ENCODE results near the gene RNPEPL1.
"Not testable (repeated sequence)": the region's sequence is repeated elsewhere in the genome, so short reads cannot be mapped to it uniquely, and the experiment has no call there.

RNPEPL1 gene

DNA sequence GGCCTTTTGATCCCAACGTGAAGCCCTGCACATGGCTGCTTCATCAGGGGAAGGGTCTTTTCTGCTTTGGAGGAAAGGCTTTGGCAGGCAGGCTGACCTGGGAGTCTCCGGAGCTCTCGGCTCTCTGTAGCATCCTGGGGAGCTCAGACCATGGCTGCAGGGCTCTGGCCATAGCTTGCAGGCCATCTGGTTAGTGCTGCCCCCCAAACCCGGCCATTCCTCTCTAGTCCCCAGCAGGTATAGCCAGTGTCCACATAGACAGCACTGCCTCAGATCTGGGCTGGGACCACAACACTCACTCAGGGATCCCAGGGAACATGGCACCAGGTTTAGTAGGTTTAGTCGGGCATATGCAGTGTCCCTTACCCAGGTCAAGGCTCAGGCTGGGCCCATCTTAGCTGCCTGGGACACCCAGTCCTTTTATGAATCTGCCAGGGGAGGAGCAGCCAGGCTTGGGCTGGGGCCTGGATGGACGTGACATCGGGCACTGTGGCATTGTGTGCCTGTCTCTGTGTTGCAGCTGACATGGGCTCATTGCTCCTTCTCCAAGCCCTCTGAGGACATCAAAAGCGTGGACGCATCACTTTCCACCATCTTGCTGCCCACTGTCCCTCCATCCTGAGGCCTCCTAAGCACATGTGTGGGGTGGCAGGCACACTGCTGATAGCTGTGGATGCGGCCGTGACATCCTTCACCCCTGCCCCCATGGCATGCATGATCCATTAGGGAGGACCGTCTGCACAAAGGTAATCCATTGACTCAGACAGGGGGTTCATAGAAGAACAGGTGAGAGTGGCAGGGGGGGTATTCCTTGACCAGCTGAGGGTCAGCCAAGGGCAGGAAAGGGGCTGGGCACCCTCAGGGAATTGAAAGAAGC, 37.8 kb downstream of the RNPEPL1 start:
- DNase-seq = no peak

DNA sequence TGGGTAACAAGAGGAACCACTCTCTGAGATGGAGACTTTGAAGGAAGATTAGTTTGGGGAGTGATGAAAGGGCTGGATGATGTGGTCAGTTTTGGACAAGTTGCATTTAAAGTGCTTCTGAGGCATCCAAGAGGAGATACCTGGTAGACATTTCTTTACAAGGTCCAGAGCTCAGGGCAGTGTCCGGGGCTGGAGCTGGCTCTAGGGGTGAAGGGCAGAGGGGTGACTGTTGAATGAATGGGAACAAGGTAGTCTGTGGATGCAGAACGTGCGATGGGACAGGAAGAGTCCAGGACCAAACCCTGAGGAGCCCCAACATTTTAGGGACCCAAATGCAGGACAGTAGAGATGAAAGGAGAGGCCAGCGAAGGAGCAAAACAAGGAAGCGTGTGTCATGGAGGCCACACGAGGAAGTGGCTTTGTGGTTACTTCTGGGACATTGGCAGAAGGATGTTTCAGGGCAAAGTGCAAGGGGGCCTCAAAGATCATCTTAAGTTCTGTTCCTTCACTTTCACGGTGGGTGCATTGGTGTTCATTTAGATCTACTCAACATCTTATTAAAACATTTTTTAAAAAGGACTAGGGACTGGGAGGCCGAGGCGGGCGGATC, 43.4 kb downstream of the RNPEPL1 start:
- DNase-seq = no peak

DNA sequence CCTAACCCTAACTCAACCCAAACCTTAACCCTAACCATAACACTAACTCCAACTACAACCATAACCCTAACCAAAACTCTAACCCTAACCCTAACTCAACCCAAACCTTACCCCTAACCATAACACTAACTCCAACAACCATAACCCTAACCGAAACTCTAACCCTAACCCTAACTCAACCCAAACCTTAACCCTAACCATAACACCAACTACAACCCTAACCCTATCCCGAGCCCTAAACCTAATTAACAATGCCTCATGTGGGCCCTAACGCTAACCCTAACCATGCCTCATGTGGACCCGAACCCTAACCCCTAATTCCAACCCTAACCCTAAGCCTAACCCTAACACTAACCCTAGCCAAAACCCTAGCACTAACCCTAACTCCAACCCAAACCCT, 45.5 kb downstream of the RNPEPL1 start:
- DNase-seq = no peak

DNA sequence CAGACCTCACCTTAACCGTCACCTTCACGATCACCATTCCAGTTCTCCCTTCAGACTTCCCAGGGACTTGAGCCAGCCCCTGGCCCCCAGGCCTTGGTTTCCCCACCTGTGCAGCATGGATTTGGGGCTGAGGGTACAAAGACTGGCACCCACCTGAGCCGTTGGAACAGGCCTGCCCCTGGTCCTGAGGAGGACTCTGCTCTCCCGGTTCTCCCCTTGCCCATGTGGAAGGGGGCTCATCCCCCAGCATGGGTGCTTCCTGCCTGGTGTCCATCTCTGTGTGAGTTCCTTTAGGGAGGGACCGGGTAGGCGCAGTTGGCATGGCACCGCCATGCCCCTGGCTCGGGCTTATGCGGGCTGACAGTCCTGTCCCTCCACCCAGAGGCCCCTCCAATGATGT, 46.1 kb downstream of the RNPEPL1 start:
- no peak for DNase-seq

DNA sequence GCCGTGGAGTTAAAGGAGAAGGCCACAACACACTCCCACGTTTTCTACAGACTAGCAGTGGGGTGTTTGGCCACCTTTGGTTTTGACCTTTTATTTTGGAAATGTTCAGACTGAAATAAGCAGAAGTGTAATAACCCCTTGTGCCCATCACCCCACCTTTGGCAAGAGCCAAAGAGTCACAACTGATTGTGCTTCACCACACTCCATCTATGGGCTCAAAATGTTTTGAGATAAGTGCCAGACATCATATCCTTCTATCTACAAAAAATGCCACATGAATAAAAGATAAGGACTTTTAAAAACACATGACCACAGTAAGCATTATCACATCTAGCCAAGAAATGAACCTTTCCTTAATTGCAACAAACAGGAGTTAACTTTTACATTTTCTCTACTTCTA, 47.1 kb downstream of the RNPEPL1 start:
- DNase-seq = no peak

DNA sequence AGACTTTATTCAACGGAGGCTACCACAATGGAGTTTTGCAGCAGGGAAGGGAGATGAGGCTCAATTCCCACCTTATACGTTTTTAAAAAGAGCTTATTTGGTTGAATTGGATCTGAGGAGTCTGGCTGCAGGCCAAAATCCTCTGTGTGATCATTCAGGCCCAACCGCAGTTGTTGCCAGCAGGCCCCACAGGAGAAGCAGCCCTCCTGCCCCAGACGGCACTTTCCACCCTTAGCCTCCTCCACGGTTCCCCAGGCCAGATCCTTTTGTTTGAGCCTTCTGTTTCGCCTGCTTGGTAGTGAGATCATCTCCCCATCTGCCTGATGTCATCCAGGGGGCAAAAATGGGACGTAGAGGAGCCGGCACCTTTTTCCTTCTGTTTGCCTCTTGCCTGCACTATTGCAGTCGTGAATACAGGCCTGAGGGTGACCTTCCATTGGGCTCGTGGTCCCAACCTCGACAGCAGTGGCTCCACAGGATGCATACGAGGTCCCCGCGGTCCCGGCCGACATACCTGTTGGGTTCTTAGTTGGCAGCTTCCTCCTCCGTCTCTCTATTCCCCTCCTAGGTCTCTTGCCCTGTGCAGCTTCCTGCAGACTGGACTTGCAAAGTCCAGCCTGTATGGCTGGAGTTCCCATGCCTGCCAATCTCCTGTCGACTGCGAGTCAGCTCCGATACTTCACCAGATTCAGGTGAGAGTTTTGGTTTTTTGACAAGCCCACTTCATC, 47.7 kb downstream of the RNPEPL1 start:
- no peak for DNase-seq

DNA sequence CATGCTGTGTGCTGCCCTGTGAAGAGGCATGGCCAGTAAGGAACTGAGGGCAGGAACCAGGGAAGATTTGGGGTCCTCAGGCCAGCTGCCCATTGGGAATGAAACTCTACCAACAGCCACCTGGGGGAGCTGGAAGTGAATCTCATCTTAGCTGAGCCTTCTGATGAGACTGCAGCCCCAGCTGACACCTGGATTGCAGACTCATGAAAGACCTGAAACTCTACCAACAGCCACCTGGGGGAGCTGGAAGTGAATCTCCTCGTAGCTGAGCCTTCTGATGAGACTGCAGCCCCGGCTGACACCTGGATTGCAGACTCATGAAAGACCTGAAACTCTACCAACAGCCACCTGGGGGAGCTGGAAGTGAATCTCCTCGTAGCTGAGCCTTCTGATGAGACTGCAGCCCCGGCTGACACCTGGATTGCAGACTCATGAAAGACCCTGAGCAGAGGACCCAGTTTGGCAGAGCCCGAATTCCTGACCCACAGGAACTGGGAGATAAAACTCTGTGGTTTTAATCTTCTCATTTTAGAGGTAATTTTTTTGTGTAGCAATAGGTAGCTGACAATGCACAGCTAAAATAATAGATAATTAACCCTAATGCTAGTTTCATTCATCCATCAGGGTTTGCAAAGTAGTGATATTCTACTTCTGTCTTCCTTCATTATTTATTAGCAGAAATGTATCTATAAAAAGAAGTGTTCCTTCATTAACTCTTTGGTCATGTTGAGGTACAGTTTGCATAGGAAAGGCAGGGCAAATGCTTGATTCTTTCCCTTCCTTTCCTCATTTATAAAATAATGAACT, 48.8 kb downstream of the RNPEPL1 start:
- DNase-seq = not testable (repeated sequence)

DNA sequence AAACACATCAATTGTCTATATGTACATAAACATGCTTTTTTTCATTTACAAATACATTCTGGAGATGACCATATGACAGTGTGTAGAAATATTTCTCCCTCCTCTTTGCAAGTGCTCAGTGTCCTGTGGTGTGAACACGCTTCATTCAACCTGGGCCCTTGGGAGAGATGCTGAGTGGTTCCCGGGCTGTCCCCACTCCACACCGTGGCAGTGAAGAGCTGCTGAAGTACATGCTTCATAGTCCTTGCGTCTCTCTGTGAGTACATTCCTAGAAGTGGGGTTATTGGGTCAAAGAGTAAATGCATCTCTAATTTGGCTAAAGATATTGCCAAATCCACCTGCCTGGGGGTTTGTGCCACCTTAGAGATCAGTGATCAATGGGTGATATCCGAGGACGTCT, 50.5 kb downstream of the RNPEPL1 start:
- no peak for DNase-seq

DNA sequence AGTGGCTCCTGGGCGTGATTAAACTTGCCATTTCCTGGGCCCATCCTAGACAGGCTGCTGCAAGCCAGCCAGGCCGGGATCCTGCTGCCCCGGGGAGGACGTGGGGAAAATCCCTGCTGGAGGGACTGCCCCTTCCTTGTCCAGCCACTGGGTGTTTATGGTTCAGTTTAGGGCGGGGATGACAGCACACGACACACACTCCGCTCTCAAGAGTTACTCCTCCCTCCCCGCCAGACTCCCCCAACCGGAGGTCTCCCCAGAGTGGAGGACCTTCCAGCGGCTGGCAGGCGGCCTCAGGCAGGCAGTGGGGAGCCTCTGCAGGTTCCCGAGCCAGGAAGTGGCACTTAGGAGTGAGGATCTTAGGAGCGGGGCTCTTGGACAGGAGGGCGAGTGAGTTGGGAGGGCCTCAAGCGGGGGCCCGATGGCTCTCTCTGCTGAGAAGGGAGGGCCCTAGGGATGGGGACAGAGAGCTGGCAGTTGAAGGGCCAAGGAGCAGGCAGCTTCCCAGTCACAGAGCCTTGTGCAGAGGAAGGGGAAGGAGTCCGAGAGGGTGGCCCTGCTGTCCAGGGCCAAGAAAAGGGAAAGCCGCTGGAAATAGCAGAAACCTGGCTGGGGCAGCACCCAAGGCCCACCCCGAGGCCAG, 51.3 kb downstream of the RNPEPL1 start:
- DNase-seq = no peak

DNA sequence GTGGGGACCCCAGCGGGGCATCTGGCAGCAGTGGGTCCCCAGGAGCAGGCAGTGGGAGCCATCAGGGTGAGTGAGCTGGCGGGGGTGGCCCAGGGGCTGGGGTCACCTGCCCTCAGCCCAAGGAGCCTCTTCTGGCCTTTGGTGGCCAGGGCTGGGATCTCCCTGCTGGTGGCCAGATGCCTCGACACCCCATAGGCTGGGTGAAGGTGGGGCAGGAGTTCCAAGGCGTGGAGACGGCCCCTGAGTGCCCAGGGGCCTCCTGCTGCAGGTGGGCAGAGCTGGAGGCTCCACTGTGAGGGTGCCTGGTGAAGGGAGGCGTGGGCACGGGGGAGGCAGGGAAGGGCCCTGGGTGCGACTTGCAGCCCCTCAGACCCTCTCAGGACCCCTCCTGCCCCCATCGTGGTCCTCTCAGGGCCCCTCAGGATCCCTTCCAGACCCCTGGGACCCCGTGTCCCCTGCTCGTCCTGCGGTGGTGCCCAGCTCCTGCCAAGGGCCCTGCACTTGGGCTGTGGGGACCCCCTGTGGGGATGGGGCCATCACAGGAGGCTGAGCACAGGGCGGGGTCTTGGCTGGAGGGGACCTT, 52.0 kb downstream of the RNPEPL1 start:
- no peak for DNase-seq

DNA sequence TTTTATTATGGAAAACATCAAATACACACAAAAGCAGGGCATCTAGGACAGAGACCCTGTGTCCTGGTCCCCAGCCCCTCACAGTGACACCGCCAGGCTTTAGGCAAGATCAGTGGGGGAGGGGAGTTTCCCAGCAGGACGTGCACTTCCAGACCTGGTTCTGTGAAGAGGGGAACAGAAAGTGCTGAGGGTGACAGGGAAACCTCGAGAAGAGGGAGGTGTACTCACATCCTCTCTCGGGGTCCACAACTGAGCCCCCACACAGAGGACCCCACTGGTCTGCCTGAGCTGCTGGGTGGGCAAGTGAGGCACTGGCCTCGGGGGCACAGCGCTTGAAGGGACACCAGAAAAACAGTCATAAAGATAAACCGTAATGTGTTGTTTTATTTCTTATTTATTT, 52.6 kb downstream of the RNPEPL1 start:
- no peak for DNase-seq

DNA sequence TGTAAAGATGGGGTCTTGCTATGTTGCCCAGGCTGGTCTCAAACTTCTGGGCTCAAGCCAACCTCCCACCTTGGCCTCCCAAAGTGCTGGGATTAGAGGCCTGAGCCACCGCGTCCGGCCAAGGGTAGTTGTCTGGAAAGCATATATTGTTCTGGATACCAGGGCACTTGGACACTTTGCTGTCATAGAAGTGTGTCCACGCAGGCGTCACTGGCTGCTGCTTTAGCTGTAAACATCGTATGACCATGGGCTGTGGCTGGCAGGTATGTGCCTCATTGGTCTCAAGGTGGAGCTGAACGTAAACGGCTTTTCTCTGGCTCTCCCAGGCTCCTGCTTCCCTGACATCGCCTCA, 53.8 kb downstream of the RNPEPL1 start:
- no peak for DNase-seq

DNA sequence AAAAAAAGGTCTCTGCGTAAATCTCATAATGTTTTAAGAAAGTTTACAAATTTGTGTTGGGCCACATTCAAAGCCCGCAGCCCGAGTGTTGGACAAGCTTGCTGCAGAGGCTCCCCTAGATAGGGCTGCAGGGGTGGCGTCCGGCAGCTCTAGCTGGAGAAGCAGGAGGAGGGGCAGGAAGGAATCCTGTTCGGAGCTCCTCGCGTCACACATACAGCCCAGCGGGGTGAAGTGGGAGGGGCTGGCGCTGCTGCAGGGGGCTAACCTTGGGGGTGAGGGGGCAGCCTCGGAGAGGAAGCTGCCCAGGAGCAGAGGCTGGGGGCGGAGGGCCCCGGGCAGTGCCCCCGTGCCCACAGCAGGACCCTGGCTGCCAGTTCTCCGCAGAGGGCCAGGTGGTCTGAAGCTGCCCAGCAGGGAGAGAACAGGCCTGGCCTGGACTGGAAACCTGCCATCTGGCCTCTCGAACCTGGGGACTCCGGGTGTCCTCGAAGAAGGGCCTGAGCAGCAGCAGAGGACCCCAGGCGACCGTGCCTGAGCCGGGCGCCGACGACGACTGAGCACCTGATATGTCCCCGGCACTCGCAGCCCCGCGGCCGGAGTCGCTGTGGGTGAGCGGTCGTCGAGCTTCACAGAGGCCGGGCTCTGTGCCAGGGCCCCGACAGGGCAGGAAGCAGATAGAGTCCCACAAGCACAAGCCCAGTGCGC, 54.4 kb downstream of the RNPEPL1 start:
- peak; percentile 38 for DNase-seq

DNA sequence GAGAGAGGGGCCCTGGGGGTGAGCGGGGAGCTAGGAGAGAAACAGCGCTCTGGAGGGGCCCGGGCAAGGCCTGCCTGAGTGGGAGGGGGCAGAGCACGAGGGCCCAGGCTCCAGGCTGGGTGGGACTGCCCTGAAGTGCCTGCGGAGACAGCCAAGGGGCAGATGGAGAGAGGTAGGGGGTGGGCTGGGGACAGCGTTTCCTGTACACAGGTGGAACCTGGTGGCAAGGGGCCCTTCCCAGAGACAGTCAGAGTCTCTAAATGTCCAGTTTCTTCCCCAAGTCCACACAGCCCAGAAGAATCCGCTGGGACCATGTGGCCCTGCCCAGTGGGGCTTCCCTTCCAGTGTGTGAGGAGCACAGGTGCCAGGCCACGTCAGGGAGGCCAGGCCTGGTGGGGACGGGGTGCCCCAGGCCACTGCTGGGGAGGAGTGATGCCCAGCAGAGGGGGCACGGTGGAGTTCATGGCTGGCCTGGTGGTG, 55.3 kb downstream of the RNPEPL1 start:
- no peak for DNase-seq

DNA sequence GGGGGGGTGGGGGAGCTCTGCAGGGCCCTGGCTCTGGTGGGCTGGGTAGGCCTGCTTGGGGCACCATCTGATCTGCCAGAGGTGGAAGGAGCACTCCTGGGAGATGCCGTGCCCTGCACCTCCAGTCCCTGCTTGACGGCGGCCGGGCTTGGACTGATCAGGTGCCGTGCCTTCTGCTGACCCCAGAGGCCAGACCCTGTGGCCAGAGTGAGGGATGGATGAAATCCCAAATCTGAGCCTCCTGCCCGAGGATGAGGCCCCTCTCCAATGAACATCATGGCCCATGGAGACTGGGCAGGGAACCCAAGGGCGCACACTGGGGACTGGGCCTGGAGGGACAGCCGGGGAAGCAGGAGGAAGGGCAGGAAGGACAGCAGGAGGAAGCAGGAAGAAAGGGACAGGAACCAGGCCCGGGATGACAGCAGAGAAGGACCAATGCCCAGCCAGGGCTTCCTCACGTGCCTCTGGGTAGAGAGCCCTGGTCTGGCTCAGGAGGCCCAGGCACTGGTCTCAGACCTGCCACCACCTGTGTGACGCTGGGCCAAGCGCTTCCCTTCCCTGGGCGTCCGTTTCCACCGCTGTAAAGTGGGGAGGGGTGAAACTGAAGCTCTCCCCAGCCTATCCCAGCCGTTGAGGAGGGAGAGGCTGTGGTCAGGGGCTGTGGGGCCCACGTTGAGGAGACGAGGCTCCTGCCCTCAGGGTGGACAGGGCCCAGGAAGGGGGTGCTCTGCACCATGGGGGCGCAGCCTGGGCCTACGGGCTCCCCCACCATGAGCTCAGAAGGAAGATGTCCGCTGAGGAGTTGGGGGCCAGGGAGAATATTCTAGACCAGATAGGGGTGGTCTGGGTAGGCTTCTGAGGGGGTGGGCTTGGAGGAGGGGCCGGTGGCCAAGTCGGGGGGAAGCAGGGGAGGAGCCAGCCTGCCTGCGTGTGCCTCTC, 56.0 kb downstream of the RNPEPL1 start:
- no peak for DNase-seq

DNA sequence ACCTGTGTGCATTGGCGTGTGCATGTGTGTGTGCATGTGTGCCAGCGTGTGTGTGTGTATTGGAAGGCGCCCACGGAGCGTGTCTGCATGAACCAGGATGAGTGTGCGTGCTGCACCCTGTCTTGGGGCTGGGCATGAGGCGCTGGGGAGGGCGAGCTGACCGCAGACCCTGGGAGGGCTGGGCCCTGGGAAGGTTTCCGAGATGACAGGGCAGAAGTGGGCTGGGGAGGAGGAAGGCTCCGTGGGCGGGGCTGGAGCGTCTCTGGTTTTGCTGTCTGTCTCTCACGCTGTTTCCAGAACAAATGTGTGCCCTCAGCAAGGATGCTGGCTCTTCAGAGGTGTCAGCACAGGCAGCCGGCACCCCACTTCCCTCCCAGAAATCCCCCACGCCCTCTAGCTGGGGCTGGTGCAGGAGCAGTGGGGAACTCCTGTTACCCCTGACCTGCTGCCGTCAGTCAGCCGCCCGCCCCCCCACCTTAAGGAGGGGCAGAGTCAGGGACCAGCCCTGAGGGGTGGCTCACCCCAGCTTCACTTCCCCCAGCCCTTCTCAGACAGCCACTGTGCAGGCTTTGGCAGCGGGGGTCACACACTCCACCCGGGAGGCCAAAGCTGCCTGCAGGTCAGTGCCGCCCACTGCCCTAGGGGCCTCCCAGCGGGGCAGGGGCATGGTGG, 56.8 kb downstream of the RNPEPL1 start, which contains the start of gene GPR35:
Gene GPR35 (plus strand): TSS at position 531 of the 672 bp plus-strand sequence. CDS start 4,473 bp downstream, outside the sequence.
- peak; percentile 87 for DNase-seq

DNA sequence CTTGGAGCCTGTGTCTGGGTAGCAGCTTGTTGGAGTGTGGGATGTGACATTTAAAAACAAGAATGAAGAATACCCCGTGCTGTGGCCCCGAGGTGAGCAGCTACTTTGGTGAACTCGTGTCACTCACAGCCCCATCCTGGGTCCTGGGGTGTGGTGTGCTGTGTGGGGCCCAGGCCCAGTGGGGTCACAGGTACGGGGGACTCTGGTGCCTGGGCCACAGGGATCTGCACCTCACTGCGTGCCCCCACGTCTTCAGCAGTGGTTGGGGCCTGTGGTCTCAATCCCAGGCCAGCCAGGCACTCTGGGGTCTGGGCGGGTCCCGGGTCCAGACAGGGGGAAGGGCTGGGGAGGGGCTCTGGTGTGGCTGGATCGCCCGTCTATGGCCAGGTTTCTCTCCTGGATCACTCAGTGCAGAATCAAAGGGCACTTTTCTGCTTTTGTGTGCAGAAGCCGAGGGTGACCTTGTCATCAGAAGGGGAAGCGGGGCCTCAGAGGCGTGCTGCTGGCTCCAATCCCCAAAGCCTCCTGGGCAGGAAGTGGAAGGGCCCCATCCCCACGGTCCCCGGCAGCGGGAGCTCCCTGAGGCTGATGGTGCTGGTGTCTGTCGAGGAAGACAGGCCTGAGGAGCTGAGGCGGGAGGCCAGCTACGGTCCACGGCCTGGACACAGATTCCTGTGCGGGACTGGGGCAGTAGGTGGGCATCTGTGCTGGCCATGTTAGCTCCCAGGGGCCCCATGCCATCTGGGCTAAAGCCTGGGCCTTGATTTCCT, 58.4 kb downstream of the RNPEPL1 start:
- no peak for DNase-seq

DNA sequence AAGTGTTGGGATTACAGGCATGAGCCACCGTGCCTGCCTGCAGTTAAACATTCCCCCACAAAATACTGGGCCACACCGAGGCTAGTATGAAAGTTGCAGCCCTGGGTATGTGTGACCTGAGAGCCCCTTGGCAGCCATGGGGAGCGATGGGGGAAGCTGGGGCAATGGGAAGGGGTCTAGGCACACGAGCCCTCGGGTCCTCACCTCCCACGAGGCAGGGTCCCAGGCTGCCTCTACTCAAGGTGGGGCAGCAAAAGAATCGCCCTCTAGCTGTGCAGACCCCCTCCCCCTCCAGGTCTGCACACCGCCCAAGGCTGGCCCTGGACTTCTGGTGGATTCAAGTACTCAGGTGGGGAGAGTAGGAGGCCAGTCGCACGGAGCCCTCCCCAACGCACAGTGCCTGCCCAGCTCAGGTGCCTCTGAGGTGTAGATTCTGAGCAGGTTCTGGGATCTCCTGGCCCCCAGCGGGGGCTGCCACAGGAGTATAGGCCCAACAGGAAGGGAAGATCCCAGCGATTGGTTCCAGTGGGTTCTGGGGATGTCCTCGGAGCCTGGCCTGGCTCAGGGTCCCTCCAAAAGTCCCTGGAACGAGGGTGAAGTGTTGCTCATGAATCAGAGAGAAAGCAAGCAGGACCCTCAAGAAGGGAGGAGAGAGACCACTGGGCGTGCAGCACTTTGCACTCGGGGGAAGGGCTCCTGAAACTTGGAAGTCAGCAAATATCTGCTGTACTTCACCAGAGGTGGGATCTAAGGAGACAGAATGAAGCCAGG, 59.6 kb downstream of the RNPEPL1 start:
- no peak for DNase-seq
